Ramos (cell line): ENCODE data around the gene RTP2.

Experiments
- in situ Hi-C: fragments of 300-500 bp; cut with MboI; formaldehyde crosslinking; loops from one replicate; pipeline ENCODE4 v1.14.3; 2022; ENCODE audit warnings: low sequenced_read_pairs; ENCODE audit not compliant: unreplicated experiment

The RTP2 gene, protein sequence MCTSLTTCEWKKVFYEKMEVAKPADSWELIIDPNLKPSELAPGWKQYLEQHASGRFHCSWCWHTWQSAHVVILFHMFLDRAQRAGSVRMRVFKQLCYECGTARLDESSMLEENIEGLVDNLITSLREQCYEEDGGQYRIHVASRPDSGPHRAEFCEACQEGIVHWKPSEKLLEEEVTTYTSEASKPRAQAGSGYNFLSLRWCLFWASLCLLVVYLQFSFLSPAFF

DNA sequence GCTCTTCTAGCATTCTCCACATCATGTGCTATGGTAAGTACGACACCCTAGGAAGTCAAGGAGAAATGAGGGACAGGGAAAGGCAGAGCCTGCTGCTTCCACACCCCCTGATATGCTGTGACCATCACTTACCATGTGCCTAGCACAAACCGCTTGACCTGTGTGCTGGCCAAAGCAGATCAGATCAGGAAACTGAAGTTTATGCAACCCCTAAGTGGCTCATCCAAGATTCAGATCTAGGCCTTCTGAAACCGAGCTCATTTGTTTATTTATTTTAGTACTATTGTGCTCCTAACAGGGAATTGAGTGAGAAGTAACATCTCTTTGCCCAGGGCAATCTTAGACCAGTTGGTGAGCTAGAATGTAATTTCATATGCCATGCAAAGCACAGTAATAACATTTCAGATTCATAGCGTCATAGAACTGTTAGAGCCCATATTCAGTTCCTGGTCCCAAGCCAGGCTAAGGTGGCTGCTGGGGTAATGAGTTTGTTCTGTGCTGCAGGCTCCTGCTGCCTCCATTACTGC is at the start of gene RTP2:
Gene RTP2, minus strand, starts transcription at position 51 of the 527 bp plus-strand sequence. CDS start 429 bp downstream, outside the sequence.
- in situ Hi-C loops = loop anchor here (10.0 kb wide), 1 partner anchor 1452 kb away; no protein-coding TSS in a partner anchor

DNA sequence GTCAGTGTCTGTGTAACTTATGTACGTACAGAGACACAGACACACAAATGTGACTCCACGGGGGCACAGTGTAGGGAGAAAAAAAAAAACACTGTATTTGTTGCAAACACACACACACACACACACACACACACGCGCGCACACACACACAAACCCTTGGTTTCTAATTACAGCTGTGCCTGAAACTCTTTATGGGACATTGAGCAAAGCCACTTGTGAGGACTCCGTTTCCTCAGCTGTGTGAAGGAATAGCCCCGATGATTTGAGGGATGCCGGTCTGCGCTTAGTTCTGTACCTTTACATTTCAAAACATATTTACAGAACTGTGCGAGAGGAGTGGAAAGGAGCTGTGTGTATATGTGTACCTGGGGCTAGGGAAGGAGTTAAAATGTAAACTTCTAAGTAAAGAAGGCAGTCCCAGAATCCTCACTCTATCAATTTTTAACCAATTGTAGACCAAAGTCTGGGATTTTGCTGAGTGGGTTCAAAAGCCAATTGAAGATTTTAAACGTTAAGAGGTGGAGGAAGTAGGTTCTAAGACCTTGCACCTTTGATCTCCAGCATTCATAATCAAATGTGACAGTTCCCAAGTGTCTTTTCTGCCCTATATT is 48.3 kb upstream of the RTP2 start:
- in situ Hi-C loops = no loop called here

DNA sequence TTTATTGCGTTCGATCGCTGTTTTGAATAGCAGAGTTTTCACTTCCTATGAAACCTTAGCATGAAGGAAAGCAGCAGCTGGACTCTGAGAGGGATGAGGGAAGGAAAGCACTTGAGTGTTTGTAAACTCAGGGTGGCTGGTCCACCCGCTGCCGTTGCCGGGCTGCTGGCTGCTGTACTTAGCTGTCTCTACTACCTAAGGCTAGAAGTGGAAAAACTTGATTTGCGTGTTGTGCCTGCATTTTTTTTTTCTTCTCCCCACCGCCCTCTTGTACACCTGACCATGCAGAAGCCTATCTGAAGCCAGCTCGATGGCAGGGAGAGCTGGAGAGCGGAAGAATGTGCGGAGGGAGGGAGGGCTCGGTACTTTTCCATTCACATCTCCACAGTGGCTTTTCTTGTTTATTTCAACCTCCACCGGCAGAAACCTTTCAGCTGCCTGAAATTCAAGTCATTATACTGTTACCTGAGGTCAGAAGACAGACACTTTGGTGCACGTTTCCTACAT is 47.7 kb upstream of the RTP2 start:
- in situ Hi-C loops = no loop called here

DNA sequence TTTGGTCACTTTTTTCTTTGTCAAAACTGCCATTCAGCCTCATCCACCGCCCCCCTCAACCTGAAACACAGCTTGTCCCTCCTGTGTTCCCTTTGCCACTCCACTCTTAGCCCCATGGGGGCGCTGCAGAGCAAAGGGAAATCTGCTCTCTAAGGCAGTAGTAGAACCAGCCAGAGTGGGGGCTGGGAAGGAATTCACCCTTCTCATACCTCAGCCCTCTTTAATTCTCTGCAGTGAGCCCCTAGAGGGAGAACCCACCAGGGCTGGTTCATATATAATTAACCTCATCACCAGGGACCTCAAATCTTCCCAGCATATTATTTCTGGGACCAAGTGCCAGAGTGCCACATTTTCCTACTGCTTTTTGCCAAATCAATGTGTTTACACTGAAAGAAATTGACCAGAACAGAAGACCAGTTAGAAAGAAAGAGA is 45.7 kb upstream of the RTP2 start:
- in situ Hi-C loops = loop anchor here (10.0 kb wide), 1 partner anchor 197 kb away; no protein-coding TSS in a partner anchor

DNA sequence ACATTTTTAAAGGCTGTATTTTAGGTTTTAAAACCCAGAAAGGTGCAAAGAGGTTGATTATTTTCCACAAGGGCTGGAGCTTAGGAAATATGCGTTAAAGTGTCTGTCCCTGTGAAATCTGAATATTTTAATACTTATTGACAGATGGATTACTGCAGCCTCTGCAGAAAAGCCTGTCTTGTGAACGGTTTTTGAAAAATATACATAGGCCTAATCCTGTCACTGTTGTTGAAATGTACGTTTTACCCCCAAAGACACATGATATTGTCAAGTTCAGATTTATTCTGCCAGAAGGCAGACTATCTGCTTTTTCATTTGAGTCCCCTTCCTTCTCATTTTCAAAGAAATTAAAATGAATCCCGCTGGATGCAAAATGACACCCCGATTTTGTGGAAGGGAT is 45.1 kb upstream of the RTP2 start:
- in situ Hi-C loops = loop anchor here (10.0 kb wide), 1 partner anchor 197 kb away; no protein-coding TSS in a partner anchor

DNA sequence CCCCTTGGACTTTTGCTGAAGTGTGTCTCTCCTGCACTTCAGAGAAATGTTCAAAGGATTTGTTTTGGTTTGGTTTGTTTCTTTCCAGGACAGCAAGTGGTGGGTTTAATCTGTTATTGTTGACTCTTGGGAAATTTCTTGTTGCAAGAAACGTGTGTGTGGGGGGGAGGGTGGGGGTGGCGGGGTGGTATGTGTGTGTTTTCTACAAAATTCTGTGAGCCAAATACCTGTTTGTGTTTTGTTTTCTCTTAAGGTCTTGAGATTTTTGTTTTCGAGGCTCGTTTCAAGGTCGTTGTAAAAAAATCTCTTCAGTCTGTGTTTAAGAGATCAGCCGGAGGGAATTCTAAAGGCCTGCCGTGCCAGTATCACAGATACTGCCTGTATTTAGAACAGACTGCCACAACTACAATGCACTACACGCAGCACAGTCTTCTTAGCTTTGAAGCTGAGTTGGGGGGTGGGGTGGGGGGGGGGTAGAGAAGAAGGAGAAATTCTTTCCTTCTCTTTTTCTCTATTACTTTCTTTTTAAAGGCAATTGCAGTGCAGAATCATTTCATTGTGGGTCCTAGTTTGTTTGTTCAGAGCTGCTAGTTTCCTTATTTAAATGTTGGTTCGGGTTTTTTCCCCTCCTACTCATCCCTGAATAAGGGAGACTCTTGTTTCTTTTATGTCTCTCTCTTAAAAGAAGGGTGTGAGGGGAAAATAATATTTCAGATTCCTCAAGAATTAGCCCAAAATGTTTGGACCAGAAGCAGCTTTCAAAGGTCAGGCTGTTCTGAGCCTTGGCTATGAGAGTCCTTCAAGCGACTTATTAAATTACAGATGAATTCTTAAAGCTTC is 44.3 kb upstream of the RTP2 start:
- in situ Hi-C loops = loop anchor here (10.0 kb wide), 1 partner anchor 198 kb away; no protein-coding TSS in a partner anchor

DNA sequence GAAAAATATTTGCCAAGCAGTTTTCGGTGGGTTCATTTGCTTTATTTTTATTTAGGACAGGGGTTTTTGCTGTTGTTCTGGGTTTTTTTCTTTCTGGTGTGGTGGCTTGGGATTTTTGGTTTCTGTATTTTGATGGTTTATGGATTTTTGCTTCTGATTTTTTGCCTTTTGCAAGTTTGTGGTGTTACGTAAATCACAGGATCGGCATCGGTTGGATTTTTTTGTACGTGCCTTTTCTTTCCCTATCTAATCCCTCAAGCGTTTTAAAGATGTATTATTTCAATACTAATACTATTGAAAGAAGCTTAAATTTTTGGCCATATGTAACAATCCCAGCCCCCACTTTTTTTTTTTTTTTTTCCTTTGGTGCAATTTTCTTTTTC is 43.7 kb upstream of the RTP2 start:
- in situ Hi-C loops = loop anchor here (10.0 kb wide), 1 partner anchor 199 kb away; no protein-coding TSS in a partner anchor

DNA sequence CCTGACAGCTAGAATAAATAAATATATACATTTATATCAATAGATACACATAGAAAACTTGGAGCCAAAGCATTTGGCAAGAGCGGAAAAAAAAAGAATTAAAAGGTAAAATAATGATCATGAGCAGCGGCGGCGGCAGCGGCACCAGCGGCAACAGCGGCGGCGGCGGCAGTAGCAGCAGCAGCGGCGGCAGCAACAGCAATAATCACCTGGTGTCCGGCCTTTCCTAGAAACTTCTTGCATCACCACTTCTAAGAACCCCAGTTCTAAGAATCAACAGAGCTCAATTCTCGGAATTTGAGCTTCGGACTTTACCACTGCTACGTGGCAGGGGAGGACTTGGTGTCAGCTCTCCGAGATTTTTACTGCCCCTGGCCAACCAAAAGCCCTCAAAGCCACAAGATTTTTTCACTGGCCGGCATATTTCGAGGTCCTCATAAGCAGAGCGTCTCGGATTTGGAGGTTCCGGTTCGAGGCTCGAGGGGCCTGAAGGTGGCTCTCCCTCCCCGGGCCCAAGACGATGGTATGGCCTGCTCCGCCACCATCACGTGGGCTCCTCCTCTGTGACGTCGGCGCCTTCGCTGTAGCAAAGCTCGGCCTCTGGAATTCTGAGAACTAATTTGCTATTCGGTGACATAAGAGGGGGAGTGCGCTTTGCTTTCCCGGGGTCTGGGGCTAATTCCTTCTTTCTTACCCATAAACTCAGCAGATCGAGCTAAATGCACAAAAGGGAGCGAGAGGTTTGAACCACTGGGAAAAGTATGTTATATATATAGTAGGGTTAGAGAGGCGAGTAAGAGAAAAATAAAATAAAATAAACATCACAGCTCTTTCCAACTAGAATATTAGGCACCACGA is 43.1 kb upstream of the RTP2 start, which contains the start of gene BCL6:
Gene BCL6, minus strand, starts transcription at position 268 of the 858 bp plus-strand sequence. CDS start 11,775 bp downstream, outside the sequence.
- in situ Hi-C loops = loop anchor here (10.0 kb wide), 1 partner anchor 199 kb away; no protein-coding TSS in a partner anchor

DNA sequence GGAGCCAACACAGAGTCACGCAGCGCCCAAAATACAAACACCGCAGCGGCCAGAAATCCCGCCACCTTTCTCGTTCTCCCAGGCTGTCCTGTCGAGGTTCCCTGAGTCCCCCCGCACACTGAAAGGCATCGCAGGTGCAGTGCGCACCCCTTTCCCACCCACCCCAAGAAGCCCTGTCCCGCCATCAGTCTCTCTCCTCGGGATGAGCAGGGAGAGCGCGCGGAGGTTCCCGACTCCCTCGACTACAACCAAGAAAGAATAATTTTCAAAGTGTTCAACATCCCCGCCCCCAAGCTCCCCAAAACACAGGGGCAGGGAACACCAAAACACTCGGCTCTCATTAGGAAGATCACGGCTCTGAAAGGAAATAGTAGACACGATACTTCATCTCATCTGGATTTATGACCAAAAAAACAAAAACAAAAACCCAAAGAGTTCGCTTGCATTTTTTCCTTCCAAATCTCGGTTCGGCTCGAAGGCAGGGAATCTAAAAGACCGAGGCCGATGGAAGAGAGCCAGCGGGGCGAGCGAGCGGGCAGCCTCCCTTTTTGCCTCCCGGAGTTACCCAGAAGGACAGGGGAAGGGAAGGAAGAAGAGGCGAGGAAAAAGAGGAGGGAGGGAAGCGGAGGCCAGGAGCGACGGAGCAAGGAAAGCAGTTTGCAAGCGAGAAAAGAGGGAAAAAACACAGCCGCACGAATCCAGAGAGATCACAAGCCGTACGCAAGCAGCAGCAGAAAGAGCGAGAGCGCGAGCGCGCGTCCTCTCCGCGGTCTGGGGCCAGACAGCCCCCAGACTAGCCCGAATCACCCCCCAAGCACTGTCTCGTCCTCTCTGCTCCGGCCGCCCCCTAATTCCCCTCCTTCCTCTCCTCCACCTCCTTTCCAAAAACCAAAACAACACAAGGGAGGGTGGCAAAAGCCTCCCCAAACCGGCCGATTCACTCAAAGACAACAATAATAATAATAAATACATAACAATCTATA is 42.1 kb upstream of the RTP2 start:
- in situ Hi-C loops = loop anchor here (5.0 to 10.0 kb wide), 6 partner anchors 158 to 1013 kb away; no protein-coding TSS in a partner anchor

DNA sequence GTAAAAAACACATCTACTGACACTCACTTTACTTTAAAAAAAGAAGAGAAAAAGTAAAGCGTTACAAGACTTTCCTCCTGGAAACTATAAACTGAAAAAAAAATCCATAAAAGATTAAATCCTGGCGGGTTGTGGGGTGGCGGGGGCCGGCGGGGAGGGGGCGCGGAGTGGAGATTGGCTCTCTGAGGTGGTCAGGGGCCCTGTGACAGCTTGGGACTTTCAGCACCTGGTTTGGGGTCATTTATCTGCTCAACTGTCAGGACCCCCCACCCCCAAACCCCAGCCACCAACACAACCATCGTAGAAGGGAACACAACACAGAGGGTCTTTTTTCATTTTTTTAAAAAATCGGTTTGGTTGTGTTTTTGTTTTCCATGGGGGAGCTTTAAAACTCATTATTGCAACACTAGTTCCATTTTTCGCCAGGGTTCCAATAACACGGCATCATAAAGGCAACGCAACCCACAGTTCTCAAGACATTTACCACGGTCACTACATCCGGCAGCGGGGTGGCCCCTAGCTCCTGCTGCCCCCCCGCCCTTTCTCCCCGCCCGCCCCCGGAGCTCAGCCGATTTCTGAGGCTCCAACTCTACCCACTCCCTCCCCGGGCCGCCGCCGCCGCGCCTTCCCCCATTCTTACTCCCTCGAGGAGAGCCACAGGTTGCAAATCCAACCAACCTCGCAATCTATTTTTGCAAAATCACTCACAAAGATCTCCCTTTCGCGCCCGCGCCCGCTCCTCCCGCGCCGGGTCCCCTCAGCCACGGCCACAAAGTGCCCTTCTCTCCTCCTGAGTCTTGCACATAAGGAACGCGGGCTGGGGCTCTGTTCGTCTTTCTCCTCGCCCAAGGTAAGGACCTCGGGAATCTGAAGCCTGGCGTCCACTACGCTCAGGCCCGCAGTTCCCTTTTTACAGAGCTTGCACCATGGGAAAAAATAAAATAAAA is 41.1 kb upstream of the RTP2 start:
- in situ Hi-C loops = loop anchor here (5.0 to 10.0 kb wide), 6 partner anchors 159 to 1014 kb away; no protein-coding TSS in a partner anchor

DNA sequence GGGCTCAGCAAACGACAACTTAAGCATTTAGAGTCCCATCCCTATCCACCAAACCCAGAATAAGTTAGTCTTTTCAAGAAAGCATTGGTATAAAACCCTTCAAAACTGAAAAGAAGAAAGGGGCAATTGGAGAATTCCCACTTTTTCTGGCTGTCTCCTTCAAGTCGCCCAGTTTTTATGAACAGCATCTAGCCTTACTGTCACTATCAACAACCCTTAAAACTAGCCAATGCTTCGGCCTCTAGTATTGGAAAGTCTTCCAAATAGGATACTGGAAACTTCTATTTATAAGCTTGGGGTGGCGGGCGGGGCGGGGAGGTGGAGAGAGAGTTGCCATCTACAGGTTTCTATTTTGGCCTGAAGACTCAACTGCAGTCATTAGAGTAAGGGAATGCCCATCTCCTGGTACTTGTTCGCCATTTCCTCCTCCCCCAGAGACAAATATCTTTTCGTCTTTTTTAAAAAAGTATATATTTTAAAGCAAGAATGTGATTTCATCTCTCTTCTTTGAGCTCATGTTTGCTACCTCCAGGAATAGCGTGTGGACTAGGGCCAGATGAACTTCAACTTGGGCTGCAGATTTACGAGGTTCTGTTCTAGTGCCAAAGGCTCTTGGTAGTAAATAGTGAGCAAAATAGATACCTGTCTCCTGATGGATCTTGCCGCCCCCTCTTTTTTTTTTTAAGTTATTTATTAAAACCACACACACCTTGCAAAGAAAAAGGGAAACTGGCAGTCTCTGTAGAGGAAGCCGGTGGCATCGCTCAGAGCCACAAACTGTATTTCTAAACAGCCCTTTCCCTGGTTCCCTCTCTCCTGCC is 40.2 kb upstream of the RTP2 start:
- in situ Hi-C loops = loop anchor here (5.0 to 10.0 kb wide), 6 partner anchors 160 to 1015 kb away; no protein-coding TSS in a partner anchor

DNA sequence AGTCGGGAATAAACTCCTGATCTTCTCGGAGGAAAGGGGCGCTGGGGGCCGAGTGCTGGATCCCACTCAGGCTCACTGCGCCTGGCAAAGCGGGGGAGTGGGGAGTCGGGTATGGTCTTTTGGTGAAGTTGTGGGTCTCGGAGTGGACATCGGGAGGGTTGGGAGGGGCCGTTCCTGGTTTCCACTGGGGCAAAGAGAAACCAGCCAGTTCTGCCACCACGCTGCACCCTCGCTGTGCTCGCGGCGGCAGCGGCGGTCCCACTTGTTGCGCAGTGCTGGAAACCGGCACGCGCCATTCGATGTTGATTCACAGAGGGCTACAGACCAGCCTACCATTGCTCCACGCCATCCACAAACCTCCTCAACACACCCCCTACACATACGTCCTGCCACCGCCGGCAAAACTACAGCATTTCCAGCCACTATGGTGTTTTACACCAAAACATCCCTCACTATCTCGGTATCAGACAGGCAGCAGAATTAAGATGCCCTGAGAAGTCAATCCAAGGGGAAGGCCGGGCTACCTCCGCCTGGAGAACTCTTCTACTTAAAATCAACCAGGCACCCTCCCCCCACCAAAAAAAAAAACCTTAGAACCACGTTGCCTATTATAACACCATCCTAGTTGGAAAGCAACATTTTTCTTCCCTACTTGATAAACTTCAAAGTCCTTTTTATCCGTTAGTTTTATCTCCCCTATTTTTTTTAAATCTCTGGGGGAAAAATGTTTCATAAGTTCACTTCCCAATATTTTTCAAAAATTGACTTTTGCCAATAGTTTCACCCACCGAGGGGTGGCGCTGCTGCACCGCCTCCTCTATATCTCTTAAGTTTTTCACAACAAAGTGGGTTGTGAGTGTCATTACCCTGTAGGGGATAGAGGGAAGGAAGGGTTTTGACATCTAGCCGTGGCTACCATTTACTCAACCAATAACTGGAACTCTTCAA is 39.3 kb upstream of the RTP2 start:
- in situ Hi-C loops = loop anchor here (5.0 to 10.0 kb wide), 6 partner anchors 161 to 1016 kb away; no protein-coding TSS in a partner anchor

DNA sequence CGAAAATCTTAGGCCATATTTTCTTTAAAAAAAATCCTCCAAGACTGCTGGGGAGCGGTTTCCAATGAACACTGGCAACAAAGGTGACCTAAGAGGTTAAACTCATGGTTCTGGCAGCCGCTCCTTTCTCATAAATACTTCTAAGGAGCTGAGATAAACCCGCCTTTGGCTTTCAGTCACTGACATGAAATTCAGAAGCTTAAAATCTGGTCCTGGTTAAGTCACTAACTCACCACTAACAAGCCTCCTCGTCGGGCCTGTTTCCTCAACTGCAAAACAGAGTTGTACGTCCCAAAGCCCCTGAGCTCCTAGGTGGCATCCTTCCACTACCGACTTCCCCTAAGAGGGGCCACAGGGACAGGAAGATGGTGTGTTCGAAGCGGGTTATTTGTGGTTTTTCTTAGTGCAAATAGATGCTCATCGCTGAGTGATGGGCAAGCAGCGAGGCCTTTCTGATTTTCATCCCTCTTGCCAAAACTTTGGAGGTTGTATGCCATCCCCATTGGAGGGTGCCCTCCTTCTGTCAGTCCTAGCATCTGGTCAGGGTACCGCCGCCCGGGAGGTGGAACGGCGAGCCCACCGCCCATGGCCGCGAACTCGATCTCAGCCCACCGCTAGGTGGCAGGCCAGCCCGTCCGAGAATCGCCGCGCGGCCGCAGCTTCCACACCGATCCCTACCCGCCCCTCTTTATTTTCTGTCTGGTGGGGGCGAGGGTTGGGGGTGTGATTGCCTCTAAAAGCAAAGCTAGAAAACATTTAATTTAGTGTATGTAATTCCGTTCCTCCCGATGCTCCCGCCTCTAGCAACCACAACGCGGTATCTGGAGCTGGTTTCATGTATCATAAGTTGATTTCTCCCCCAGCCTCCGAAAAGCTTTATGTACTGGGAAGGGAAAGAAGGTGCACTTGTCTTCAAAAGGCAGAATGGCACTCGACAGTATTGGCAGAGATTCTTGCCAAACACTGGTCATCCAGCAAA is 38.4 kb upstream of the RTP2 start:
- in situ Hi-C loops = loop anchor here (5.0 to 10.0 kb wide), 6 partner anchors 162 to 1017 kb away; no protein-coding TSS in a partner anchor
